ENCODE results near the gene ATP1A4. TPM values are rescaled to one million over a fixed set of nuclear protein-coding genes. Genes with fewer than 3 reads are reported as not detected.

ATP1A4 gene
- total RNA-seq, 1 experiment from 2014 or later, result not detected

DNA sequence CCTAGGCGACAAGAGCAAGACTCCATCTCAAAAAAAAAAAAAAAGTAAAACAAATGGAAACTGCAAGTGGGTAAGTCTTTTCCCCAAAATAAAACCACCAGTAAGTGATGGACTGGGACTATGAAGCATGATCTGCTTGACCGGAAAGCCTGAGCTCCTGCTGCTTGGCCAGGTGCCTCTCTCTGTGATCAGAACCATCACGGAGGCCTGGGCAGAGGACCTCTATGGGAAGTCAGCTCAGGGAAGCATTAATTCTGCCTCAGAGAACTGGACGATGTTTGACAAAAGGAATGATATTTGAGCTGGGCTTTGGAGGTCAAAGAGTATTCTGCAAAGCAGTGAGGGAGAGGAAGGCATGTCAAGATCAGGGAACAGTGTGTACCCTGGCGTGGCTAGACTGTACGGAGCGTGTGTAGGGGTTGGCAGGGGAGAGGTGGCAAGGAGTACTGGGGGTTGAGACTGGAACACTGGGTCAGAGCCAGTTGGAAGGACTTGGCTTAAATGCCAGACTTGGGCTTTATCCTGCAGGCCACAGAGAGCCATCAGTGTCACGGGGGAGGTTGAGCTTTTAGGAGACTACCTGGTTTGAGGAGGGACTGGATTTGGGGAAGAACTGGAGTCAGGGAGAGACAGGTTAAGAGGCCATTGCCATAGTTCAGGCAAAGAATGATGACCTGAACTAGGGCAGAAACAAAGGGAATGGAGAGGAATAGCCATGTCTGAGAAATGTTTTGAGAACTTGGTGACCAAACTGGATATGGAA is 19.4 kb upstream of the ATP1A4 start:
- Histone ChIP-seq H3K4me1 (ENCODE audit: low read length) (no peaks in the 10 kb centered on the region), H3K27me3 (ENCODE audit: low read length) (no peaks in the 10 kb centered on the region), H3K9me3 (ENCODE audit: low read length) (no peaks in the 10 kb centered on the region), H3K79me2 (ENCODE audit: low read length) (no peaks in the 10 kb centered on the region), H3K27ac (ENCODE audit: low read length) (no peak overlapping the region), H4K20me1 (ENCODE audit: insufficient read depth, low read depth, low read length) (no peaks in the 10 kb centered on the region), H3K9me2 (replicated peaks; ENCODE audit: insufficient read depth, low read length) (no peaks in the 10 kb centered on the region), H3K4me3 (ENCODE audit: low read length) (no peak overlapping the region), H2AFZ (ENCODE audit: low read length) (no peak overlapping the region), H3K36me3 (ENCODE audit: insufficient read depth, low read length) (no peaks in the 10 kb centered on the region), H3K9ac (ENCODE audit: low read length) (no peak overlapping the region), H3K4me2 (ENCODE audit: low read depth, low read length, poor library complexity, severe bottlenecking) (no peak overlapping the region)
- no peak for DNase-seq

DNA sequence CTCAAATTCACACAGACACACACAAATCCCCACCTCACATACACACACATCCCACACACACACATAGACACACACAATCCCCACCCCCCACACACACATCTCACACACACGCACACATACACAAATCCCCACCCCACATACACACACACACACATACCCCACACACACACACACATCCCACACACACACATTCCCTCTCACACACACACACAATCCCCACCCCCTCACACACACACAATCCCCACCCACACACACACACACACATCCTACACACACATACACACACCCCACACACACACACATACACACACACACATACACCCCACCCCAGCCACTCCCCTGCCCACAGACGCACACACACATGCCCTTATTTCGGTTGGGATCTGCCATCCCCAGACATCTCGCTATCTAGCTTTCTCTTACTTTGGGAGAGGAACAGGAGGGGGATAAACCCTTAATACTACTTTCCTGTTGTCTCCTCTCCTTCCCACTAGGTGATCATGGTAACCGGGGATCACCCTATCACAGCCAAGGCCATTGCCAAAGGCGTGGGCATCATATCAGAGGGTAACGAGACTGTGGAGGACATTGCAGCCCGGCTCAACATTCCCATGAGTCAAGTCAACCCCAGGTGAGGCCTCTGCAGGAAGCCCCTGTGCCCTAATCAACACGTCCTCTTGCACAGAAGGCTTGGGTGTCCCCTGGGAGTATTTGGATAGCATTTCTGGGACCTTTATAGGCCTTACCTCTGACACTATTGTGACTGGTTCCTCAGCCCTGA is 17.2 kb upstream of the ATP1A4 start:
- Histone ChIP-seq H3K4me3 (ENCODE audit: low read length) (no peak overlapping the region), H3K9me2 (replicated peaks; ENCODE audit: insufficient read depth, low read length) (no peaks in the 10 kb centered on the region), H3K9me3 (ENCODE audit: low read length) (no peaks in the 10 kb centered on the region), H4K20me1 (ENCODE audit: insufficient read depth, low read depth, low read length) (no peaks in the 10 kb centered on the region), H3K79me2 (ENCODE audit: low read length) (no peaks in the 10 kb centered on the region), H2AFZ (ENCODE audit: low read length) (no peak overlapping the region), H3K27me3 (ENCODE audit: low read length) (no peaks in the 10 kb centered on the region), H3K4me2 (ENCODE audit: low read depth, low read length, poor library complexity, severe bottlenecking) (no peak overlapping the region), H3K27ac (ENCODE audit: low read length) (no peak overlapping the region), H3K36me3 (ENCODE audit: insufficient read depth, low read length) (no peaks in the 10 kb centered on the region), H3K9ac (ENCODE audit: low read length) (no peak overlapping the region), H3K4me1 (ENCODE audit: low read length) (no peaks in the 10 kb centered on the region)
- no peak for DNase-seq

DNA sequence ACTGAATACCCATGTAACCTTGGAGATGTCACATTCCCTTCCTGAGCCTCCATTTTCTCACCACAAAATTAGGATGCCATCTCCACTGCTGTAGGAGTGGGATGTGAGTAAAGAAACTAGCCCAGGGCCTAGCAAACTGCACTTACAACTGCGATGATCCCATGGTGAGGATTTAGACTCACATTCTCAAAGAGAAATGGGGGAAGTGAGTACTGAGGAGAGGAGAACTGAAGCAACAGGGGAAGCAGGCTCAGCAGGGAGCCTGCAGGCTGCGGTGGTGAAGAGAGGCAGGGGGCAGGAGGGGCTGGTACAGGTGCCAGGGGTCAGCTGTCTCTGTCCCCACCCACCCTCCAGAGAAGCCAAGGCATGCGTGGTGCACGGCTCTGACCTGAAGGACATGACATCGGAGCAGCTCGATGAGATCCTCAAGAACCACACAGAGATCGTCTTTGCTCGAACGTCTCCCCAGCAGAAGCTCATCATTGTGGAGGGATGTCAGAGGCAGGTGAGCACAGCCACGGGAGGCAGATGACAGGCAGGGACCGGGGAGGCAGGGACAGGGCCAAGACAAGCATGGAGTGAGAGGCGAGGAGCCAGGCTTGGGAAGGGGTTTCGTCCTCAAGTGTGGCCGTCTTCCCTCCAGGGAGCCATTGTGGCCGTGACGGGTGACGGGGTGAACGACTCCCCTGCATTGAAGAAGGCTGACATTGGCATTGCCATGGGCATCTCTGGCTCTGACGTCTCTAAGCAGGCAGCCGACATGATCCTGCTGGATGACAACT is 16.4 kb upstream of the ATP1A4 start:
- no peaks in the 10 kb centered on the region for H3K27me3 ChIP-seq (ENCODE audit: low read length)
- H3K79me2 ChIP-seq (ENCODE audit: low read length), result no peaks in the 10 kb centered on the region
- no peaks in the 10 kb centered on the region for H3K9me2 ChIP-seq (replicated peaks; ENCODE audit: insufficient read depth, low read length)
- no peak overlapping the region for H2AFZ ChIP-seq (ENCODE audit: low read length)
- H4K20me1 ChIP-seq (ENCODE audit: insufficient read depth, low read depth, low read length), result no peaks in the 10 kb centered on the region
- H3K27ac ChIP-seq (ENCODE audit: low read length), result no peak overlapping the region
- no peaks in the 10 kb centered on the region for H3K4me1 ChIP-seq (ENCODE audit: low read length)
- H3K9ac ChIP-seq (ENCODE audit: low read length), result no peak overlapping the region
- no peaks in the 10 kb centered on the region for H3K36me3 ChIP-seq (ENCODE audit: insufficient read depth, low read length)
- H3K4me3 ChIP-seq (ENCODE audit: low read length), result no peak overlapping the region
- no peak overlapping the region for H3K4me2 ChIP-seq (ENCODE audit: low read depth, low read length, poor library complexity, severe bottlenecking)
- no peak for DNase-seq
- H3K9me3 ChIP-seq (ENCODE audit: low read length), result no peaks in the 10 kb centered on the region

DNA sequence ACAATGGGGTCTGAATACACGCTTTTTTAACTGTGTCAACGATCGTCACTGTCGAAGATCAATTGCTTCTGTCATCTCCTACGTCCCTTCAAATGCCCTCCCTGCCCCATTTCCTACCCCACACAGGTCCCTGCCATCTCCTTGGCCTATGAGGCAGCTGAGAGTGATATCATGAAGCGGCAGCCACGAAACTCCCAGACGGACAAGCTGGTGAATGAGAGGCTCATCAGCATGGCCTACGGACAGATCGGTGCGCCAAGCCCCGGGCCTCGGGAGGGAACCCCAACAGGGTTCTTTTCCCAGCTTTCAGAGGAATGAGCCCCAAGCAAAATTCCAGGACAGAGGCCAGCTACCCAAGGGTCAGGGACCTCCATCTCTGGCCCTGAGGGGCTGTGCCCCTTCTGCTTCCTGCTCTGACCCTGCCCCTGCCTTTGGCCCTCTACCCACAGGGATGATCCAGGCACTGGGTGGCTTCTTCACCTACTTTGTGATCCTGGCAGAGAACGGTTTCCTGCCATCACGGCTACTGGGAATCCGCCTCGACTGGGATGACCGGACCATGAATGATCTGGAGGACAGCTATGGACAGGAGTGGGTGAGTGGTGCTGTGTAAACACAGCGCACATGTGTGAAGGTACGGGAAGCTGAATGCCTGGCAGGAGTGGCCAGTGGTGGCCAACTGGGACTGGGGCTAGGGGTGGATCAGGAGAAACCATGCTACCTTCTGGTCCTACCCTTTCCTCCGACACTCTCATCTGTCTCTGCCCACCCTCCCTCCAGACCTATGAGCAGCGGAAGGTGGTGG is 15.1 kb upstream of the ATP1A4 start:
- H3K4me1 ChIP-seq (ENCODE audit: low read length), result no peaks in the 10 kb centered on the region
- H4K20me1 ChIP-seq (ENCODE audit: insufficient read depth, low read depth, low read length), result no peaks in the 10 kb centered on the region
- no peak overlapping the region for H3K27ac ChIP-seq (ENCODE audit: low read length)
- no peaks in the 10 kb centered on the region for H3K36me3 ChIP-seq (ENCODE audit: insufficient read depth, low read length)
- DNase-seq, result no peak
- H3K4me3 ChIP-seq (ENCODE audit: low read length), result no peak overlapping the region
- H3K9me2 ChIP-seq (replicated peaks; ENCODE audit: insufficient read depth, low read length), result no peaks in the 10 kb centered on the region
- no peaks in the 10 kb centered on the region for H3K9me3 ChIP-seq (ENCODE audit: low read length)
- no peak overlapping the region for H2AFZ ChIP-seq (ENCODE audit: low read length)
- H3K4me2 ChIP-seq (ENCODE audit: low read depth, low read length, poor library complexity, severe bottlenecking), result no peak overlapping the region
- H3K79me2 ChIP-seq (ENCODE audit: low read length), result no peaks in the 10 kb centered on the region
- H3K27me3 ChIP-seq (ENCODE audit: low read length), result no peaks in the 10 kb centered on the region
- no peak overlapping the region for H3K9ac ChIP-seq (ENCODE audit: low read length)

DNA sequence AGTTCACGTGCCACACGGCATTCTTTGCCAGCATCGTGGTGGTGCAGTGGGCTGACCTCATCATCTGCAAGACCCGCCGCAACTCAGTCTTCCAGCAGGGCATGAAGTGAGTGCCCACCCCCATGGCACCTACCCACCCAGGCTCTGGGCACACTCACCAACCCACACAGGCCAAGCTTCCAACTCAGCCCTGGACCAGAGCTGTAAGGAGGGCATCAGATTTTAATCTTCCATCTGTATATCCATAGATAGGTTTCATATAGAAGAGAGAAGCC is 14.5 kb upstream of the ATP1A4 start:
- no peak for DNase-seq
- Histone ChIP-seq H3K36me3 (ENCODE audit: insufficient read depth, low read length) (no peaks in the 10 kb centered on the region), H3K4me1 (ENCODE audit: low read length) (no peaks in the 10 kb centered on the region), H3K27me3 (ENCODE audit: low read length) (no peaks in the 10 kb centered on the region), H3K9me2 (replicated peaks; ENCODE audit: insufficient read depth, low read length) (no peaks in the 10 kb centered on the region), H3K79me2 (ENCODE audit: low read length) (no peaks in the 10 kb centered on the region), H4K20me1 (ENCODE audit: insufficient read depth, low read depth, low read length) (no peaks in the 10 kb centered on the region), H3K9me3 (ENCODE audit: low read length) (no peaks in the 10 kb centered on the region), H2AFZ (ENCODE audit: low read length) (no peak overlapping the region), H3K9ac (ENCODE audit: low read length) (no peak overlapping the region), H3K27ac (ENCODE audit: low read length) (no peak overlapping the region), H3K4me3 (ENCODE audit: low read length) (no peak overlapping the region), H3K4me2 (ENCODE audit: low read depth, low read length, poor library complexity, severe bottlenecking) (no peak overlapping the region)

DNA sequence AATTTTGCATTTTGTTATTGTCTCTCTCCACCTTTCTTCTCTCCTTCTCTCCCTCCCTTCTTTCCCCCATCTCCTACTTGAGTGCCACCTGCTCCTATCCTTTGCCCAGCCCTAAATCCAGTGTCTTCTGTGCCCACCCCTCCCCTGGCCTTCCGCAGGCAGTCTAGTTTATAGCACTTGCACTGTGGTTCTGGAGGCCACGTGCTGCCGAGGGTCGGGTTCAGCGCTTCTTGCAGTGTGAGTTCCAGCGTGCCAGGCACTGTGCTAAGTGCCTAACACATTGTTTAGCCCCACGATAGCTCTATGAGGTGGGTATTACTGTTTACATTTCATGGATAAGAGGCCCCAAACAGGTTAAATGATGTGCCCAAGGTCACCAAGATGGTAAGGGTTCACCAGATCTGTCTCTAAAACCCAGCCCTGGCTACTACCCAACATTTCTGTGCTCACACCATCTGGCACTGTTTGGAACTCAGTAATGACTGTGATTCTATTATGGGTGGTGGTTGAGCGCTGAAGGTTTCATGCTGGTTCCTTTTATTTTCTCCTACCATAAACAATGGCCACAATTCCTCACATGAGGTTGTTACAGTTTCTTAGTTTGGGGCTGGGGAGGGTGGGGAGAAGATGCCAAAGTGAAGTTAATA is 14.1 kb upstream of the ATP1A4 start:
- no peaks in the 10 kb centered on the region for H3K9me2 ChIP-seq (replicated peaks; ENCODE audit: insufficient read depth, low read length)
- H3K9ac ChIP-seq (ENCODE audit: low read length), result no peak overlapping the region
- H3K9me3 ChIP-seq (ENCODE audit: low read length), result no peaks in the 10 kb centered on the region
- no peaks in the 10 kb centered on the region for H3K79me2 ChIP-seq (ENCODE audit: low read length)
- no peaks in the 10 kb centered on the region for H3K27me3 ChIP-seq (ENCODE audit: low read length)
- no peak for DNase-seq
- no peak overlapping the region for H2AFZ ChIP-seq (ENCODE audit: low read length)
- H3K4me2 ChIP-seq (ENCODE audit: low read depth, low read length, poor library complexity, severe bottlenecking), result no peak overlapping the region
- H4K20me1 ChIP-seq (ENCODE audit: insufficient read depth, low read depth, low read length), result no peaks in the 10 kb centered on the region
- no peak overlapping the region for H3K4me3 ChIP-seq (ENCODE audit: low read length)
- H3K4me1 ChIP-seq (ENCODE audit: low read length), result no peaks in the 10 kb centered on the region
- H3K27ac ChIP-seq (ENCODE audit: low read length), result no peak overlapping the region
- no peaks in the 10 kb centered on the region for H3K36me3 ChIP-seq (ENCODE audit: insufficient read depth, low read length)

DNA sequence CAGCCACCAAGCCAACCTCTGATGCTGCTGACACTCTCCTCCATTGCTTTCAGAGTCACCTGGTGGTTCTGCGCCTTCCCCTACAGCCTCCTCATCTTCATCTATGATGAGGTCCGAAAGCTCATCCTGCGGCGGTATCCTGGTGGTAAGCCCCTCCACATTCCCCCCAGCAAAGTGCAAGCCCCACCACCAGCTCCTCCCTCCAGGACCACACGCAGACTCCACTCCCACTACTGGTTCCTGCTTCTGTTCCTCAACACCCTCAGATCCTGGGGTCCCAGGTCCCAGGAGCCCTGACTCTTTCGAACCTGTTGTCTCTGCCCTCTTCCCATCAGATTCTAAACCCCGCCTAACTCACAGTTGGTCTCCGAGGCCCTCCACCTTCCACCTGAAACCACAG is 11.6 kb upstream of the ATP1A4 start:
- no peaks in the 10 kb centered on the region for H3K9me3 ChIP-seq (ENCODE audit: low read length)
- H2AFZ ChIP-seq (ENCODE audit: low read length), result no peak overlapping the region
- H3K36me3 ChIP-seq (ENCODE audit: insufficient read depth, low read length), result no peaks in the 10 kb centered on the region
- no peak for DNase-seq
- H3K4me1 ChIP-seq (ENCODE audit: low read length), result no peaks in the 10 kb centered on the region
- no peaks in the 10 kb centered on the region for H3K27me3 ChIP-seq (ENCODE audit: low read length)
- no peak overlapping the region for H3K9ac ChIP-seq (ENCODE audit: low read length)
- H3K4me3 ChIP-seq (ENCODE audit: low read length), result no peak overlapping the region
- H3K4me2 ChIP-seq (ENCODE audit: low read depth, low read length, poor library complexity, severe bottlenecking), result no peak overlapping the region
- no peaks in the 10 kb centered on the region for H3K9me2 ChIP-seq (replicated peaks; ENCODE audit: insufficient read depth, low read length)
- H4K20me1 ChIP-seq (ENCODE audit: insufficient read depth, low read depth, low read length), result no peaks in the 10 kb centered on the region
- H3K27ac ChIP-seq (ENCODE audit: low read length), result no peak overlapping the region
- no peaks in the 10 kb centered on the region for H3K79me2 ChIP-seq (ENCODE audit: low read length)

Measured in Karpas-422 (cell line).